GM23338 (cell line): ENCODE data around the gene CCDC82. TPM values are rescaled to one million over a fixed set of nuclear protein-coding genes. Genes with fewer than 3 reads are reported as not detected.

Source experiments
- ATAC-seq: fragments of 200-7000 bp; cut with Tn5 transposase; 3 replicates; pipeline ENCODE4 v1.9.1; 2020
- DNase-seq: peaks from one replicate; pipeline ENCODE4 v3.0.0-alpha.2; 2015; ENCODE audit warnings: low spot score
- H2AFZ ChIP-seq: fragments of 200-600 bp; sonication (generic); 2 replicates; pipeline ENCODE4 v1.8.0; 2016; ENCODE audit warnings: antibody characterized with exemption, mild to moderate bottlenecking, moderate library complexity
- H3F3A ChIP-seq: fragments of 200-600 bp; sonication (generic); replicated peaks from 2 replicates; pipeline ENCODE4 v1.8.0; 2017; ENCODE audit warnings: antibody characterized with exemption, mixed run types, low read depth
- H3K27ac ChIP-seq: fragments of 200-600 bp; sonication (generic); 2 replicates; pipeline ENCODE4 v1.6.1; 2016; ENCODE audit warnings: low read depth
- H3K27me3 ChIP-seq: fragments of 200-600 bp; sonication (generic); 2 replicates; pipeline ENCODE4 v1.8.0; 2016; ENCODE audit warnings: mild to moderate bottlenecking, mixed run types, moderate library complexity; ENCODE audit not compliant: insufficient read depth
- H3K36me3 ChIP-seq: fragments of 200-600 bp; sonication (generic); 2 replicates; pipeline ENCODE4 v1.8.0; 2016; ENCODE audit warnings: mild to moderate bottlenecking; ENCODE audit not compliant: insufficient read depth
- H3K4me1 ChIP-seq: fragments of 200-600 bp; sonication (generic); 2 replicates; pipeline ENCODE4 v1.8.0; 2016; ENCODE audit warnings: mild to moderate bottlenecking, moderate library complexity; ENCODE audit not compliant: insufficient read depth
- H3K4me2 ChIP-seq: fragments of 200-600 bp; sonication (generic); 2 replicates; pipeline ENCODE4 v1.7.1; 2017; ENCODE audit warnings: mixed run types
- H3K4me3 ChIP-seq: fragments of 200-600 bp; sonication (generic); 2 replicates; pipeline ENCODE4 v1.6.1; 2016; ENCODE audit warnings: mixed run types
- H3K79me2 ChIP-seq: fragments of 200-600 bp; sonication (generic); replicated peaks from 2 replicates; pipeline ENCODE4 v1.8.0; 2017; ENCODE audit warnings: mild to moderate bottlenecking; ENCODE audit not compliant: insufficient read depth
- H3K9me2 ChIP-seq: fragments of 200-600 bp; sonication (generic); 2 replicates; pipeline ENCODE4 v1.8.0; 2017; ENCODE audit not compliant: insufficient read depth
- H4K20me1 ChIP-seq: fragments of 200-600 bp; sonication (generic); replicated peaks from 2 replicates; pipeline ENCODE4 v1.8.0; 2017; ENCODE audit warnings: mild to moderate bottlenecking; ENCODE audit not compliant: insufficient read depth
- H3K27ac Mint-ChIP-seq: 2 replicates; pipeline ENCODE4 v1.8.0; 2020; ENCODE audit warnings: inconsistent platforms, mild to moderate bottlenecking, moderate library complexity, mixed read lengths
- H3K27me3 Mint-ChIP-seq: 3 replicates; pipeline ENCODE4 v1.8.0; 2022; ENCODE audit warnings: low read depth, mild to moderate bottlenecking, moderate library complexity, mixed read lengths, inconsistent platforms; ENCODE audit not compliant: insufficient read depth, poor library complexity
- H3K36me3 Mint-ChIP-seq: 3 replicates; pipeline ENCODE4 v1.8.0; 2021; ENCODE audit warnings: low read depth, mild to moderate bottlenecking, inconsistent platforms, moderate library complexity, mixed read lengths
- H3K4me1 Mint-ChIP-seq: 3 replicates; pipeline ENCODE4 v1.8.0; 2020; ENCODE audit warnings: mild to moderate bottlenecking, inconsistent platforms, mixed read lengths
- H3K4me3 Mint-ChIP-seq: 3 replicates; pipeline ENCODE4 v1.8.0; 2021; ENCODE audit warnings: moderate library complexity, mild to moderate bottlenecking, inconsistent platforms, mixed read lengths
- H3K9me3 Mint-ChIP-seq: 3 replicates; pipeline ENCODE4 v1.8.0; 2020; ENCODE audit warnings: moderate library complexity, mild to moderate bottlenecking, inconsistent platforms, mixed read lengths
- CREB1 ChIP-seq: fragments of 250-450 bp; sonication (Bioruptor Pico); IDR thresholded peaks from 2 replicates; pipeline ENCODE4 v1.5.0; 2020; ENCODE audit warnings: low read depth, mild to moderate bottlenecking, moderate library complexity
- CTCF ChIP-seq, 2 experiments: fragments of 200-600 bp in 1 of 2; sonication (generic) in 1 of 2; conservative IDR thresholded peaks; 2 replicates each; pipeline versions ENCODE4 v1.5.1 to v1.6.1; 2016 to 2017; ENCODE audit warnings: antibody characterized with exemption in 2 of 2, low read depth in 2 of 2, mild to moderate bottlenecking in 2 of 2, moderate library complexity in 1 of 2
- ETS1 ChIP-seq: IDR thresholded peaks from 2 replicates; pipeline ENCODE4 v1.6.1; 2016; ENCODE audit warnings: antibody characterized with exemption
- EZH2 ChIP-seq: fragments of 200-600 bp; sonication (generic); IDR thresholded peaks from one replicate; pipeline ENCODE4 v1.8.0; 2017; ENCODE audit warnings: antibody characterized with exemption, mild to moderate bottlenecking, low read depth; ENCODE audit not compliant: unreplicated experiment
- EZH2phosphoT487 ChIP-seq: fragments of 200-600 bp; sonication (generic); IDR thresholded peaks from one replicate; pipeline ENCODE4 v1.8.1; 2018; ENCODE audit warnings: antibody characterized with exemption; ENCODE audit not compliant: unreplicated experiment
- JUNB ChIP-seq: IDR thresholded peaks from one replicate; pipeline ENCODE4 v1.6.1; 2016; ENCODE audit warnings: antibody characterized with exemption; ENCODE audit not compliant: unreplicated experiment
- NANOG ChIP-seq: IDR thresholded peaks from 2 replicates; pipeline ENCODE4 v1.6.1; 2016; ENCODE audit warnings: antibody characterized with exemption, borderline replicate concordance
- POLR2AphosphoS5 ChIP-seq: IDR thresholded peaks from 2 replicates; pipeline ENCODE4 v1.6.1; 2016; ENCODE audit warnings: antibody characterized with exemption, low read depth
- REST ChIP-seq: IDR thresholded peaks from one replicate; pipeline ENCODE4 v1.6.1; 2018; ENCODE audit warnings: antibody characterized with exemption; ENCODE audit not compliant: unreplicated experiment
- STAT1 ChIP-seq: IDR thresholded peaks from one replicate; pipeline ENCODE4 v1.6.1; 2016; ENCODE audit warnings: antibody characterized with exemption; ENCODE audit not compliant: unreplicated experiment
- ZNF114 ChIP-seq: fragments of 250-450 bp; sonication (Bioruptor Pico); IDR thresholded peaks from 2 replicates; pipeline ENCODE4 v1.5.0; 2020; ENCODE audit warnings: mild to moderate bottlenecking, moderate library complexity
- ZNF331 ChIP-seq: fragments of 250-450 bp; sonication (Bioruptor Pico); IDR thresholded peaks from 2 replicates; pipeline ENCODE4 v1.5.0; 2020; ENCODE audit warnings: low read depth, mild to moderate bottlenecking, moderate library complexity
- ZNF462 ChIP-seq: fragments of 250-450 bp; sonication (Bioruptor Pico); IDR thresholded peaks from 2 replicates; pipeline ENCODE4 v1.5.0; 2020; ENCODE audit warnings: mild to moderate bottlenecking, moderate library complexity
- polyA plus RNA-seq: library from polyadenylated mRNA; unstranded; fragments of >200 nt; fragmentation: Nextera tagmentation; extraction: Ambion mirVana; gene quantifications from 2 replicates; pipeline ENCODE4 v1.2.1, GENCODE V29; 2016
- total RNA-seq: library from RNA; depleted of rRNA; stranded (reverse); fragments of >200 nt; shearing (Covaris generic); gene quantifications from 2 replicates; pipeline ENCODE4 v1.2.3, GENCODE V29; 2014

Gene CCDC82
- total and polyA plus RNA-seq, 2 experiments from 2014 or later = 15.7 to 45.8 TPM

DNA sequence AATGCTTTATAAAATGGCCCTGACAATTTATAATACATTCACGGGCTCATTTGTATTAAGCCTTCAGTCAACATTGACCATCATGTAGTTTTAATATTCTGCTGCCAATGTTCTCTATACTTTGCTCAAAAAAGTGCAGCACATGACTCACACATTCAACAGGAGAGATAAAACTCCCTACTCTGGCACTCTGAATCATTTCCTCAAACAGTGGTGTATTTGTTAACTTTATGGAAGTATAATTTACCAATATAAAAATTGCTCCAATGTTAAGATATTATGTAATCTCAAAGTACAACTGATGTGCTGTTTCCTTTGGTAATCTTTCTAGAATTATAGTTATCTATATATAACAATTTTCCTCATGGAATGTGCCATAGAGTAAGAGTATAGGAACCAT is 86.6 kb downstream of the CCDC82 start:
- ATAC-seq = no peak
- no peak overlapping the region for H3K4me3 Mint-ChIP-seq
- no peaks in the 10 kb centered on the region for H3K27me3 ChIP-seq
- H4K20me1 ChIP-seq = no peaks in the 10 kb centered on the region
- TF ChIP-seq ZNF114 (CRISPR knock-in tag) (no peak), EZH2 (no peak), CREB1 (CRISPR knock-in tag) (no peak), ZNF331 (CRISPR knock-in tag) (no peak), CTCF (conservative IDR thresholded peaks at IDR 0.05; ENCODE audit: low read depth in 2 of 2) (no peak), ZNF462 (CRISPR knock-in tag) (no peak), REST (no peak), NANOG (no peak), POLR2AphosphoS5 (no peak), ETS1 (no peak), JUNB (no peak), STAT1 (no peak), EZH2phosphoT487 (no peak)
- no peak overlapping the region for H3K27ac ChIP-seq
- H3K36me3 Mint-ChIP-seq = no peaks in the 10 kb centered on the region
- H3K4me3 ChIP-seq = no peak overlapping the region
- H3K9me3 Mint-ChIP-seq = no peaks in the 10 kb centered on the region
- no peaks in the 10 kb centered on the region for H3K9me2 ChIP-seq
- no peak overlapping the region for H2AFZ ChIP-seq
- no peaks in the 10 kb centered on the region for H3K36me3 ChIP-seq
- H3F3A ChIP-seq = no peaks in the 10 kb centered on the region
- no peak overlapping the region for H3K4me2 ChIP-seq
- H3K79me2 ChIP-seq = peaks cover 4% of the 10 kb centered on the region; the same call in 1 of the 2 replicates
- H3K27me3 Mint-ChIP-seq = no peaks in the 10 kb centered on the region
- no peak overlapping the region for H3K27ac Mint-ChIP-seq
- DNase-seq = no peak
- peaks cover 36% of the 10 kb centered on the region for H3K4me1 Mint-ChIP-seq
- peaks cover 43% of the 10 kb centered on the region for H3K4me1 ChIP-seq
